ENCODE measurements around the gene SPIB.

SPIB gene

GRCh38 chr19:50418176-50419021, at the start of gene SPIB:
TSS of gene SPIB (plus strand) at chr19:50418938. CDS start at chr19:50418963, 25 bp downstream.
- in situ Hi-C loops (cut with MboI; ENCODE audit: low sequenced_read_pairs, unreplicated experiment), result no loop called here
- peak; percentile 77 for DNase-seq (ENCODE audit: low spot score)
- no peak for TF ChIP-seq CTCF (IDR thresholded peaks at IDR 0.05; ENCODE audit: borderline replicate concordance, control extremely low read depth, extremely low read depth, insufficient read depth, missing control alignments)

- TF ChIP-seq CTCF (IDR thresholded peaks at IDR 0.05; ENCODE audit: borderline replicate concordance, control extremely low read depth, extremely low read depth, insufficient read depth, missing control alignments), result no peak
- in situ Hi-C loops (cut with MboI; ENCODE audit: low sequenced_read_pairs, unreplicated experiment), result loop anchor here (5.0 to 25.0 kb wide), 2 partner anchors 90 to 415 kb away; partner anchors contain the start of gene ACP4
- no peak for DNase-seq (ENCODE audit: low spot score)
Measured at GRCh38 chr19:50371914-50372475, 46.7 kb upstream of the SPIB start.

GRCh38 chr19:50376166-50377050, 42.3 kb upstream of the SPIB start, which contains the start of gene NR1H2:
TSS of gene NR1H2 (plus strand) at chr19:50376457. CDS start at chr19:50377606, 1,149 bp downstream.
- no peak for TF ChIP-seq CTCF (IDR thresholded peaks at IDR 0.05; ENCODE audit: borderline replicate concordance, control extremely low read depth, extremely low read depth, insufficient read depth, missing control alignments)
- in situ Hi-C loops (cut with MboI; ENCODE audit: low sequenced_read_pairs, unreplicated experiment), result no loop called here
- peak; percentile 92 for DNase-seq (ENCODE audit: low spot score)

- TF ChIP-seq CTCF (IDR thresholded peaks at IDR 0.05; ENCODE audit: borderline replicate concordance, control extremely low read depth, extremely low read depth, insufficient read depth, missing control alignments), result no peak
- in situ Hi-C loops (cut with MboI; ENCODE audit: low sequenced_read_pairs, unreplicated experiment), result no loop called here
- no peak for DNase-seq (ENCODE audit: low spot score)
Measured at GRCh38 chr19:50377051-50377461, 41.7 kb upstream of the SPIB start.

- in situ Hi-C loops (cut with MboI; ENCODE audit: low sequenced_read_pairs, unreplicated experiment), result no loop called here
- no peak for TF ChIP-seq CTCF (IDR thresholded peaks at IDR 0.05; ENCODE audit: borderline replicate concordance, control extremely low read depth, extremely low read depth, insufficient read depth, missing control alignments)
- DNase-seq (ENCODE audit: low spot score), result no peak
Measured at GRCh38 chr19:50377517-50377916, 41.2 kb upstream of the SPIB start.
